Vagina (tissue), 2 donors: ENCODE measurements around the gene PPIA. TPM values are rescaled to one million over a fixed set of nuclear protein-coding genes. Genes with fewer than 3 reads are reported as not detected.

Source experiments
- DNase-seq, 2 donors: peaks; one replicate each; pipeline ENCODE4 v3.0.0-alpha.2; 2017; ENCODE audit errors: extremely low spot score in 2 of 2
- H3K27ac ChIP-seq: fragments of 200-600 bp; sonication (generic); one replicate; pipeline ENCODE4 v1.5.1; 2019
- H3K27me3 ChIP-seq: fragments of 200-600 bp; sonication (generic); one replicate; pipeline ENCODE4 v1.5.1; 2019
- H3K36me3 ChIP-seq, 2 donors: fragments of 200-600 bp; sonication (generic); one replicate each; pipeline ENCODE4 v1.5.1; 2017 to 2019
- H3K4me1 ChIP-seq: fragments of 200-600 bp; sonication (generic); one replicate; pipeline ENCODE4 v1.5.1; 2019
- H3K4me3 ChIP-seq, 2 donors: fragments of 200-600 bp; sonication (generic); 1 replicate in 1 of 2; 2 replicates in 1 of 2; pipeline ENCODE4 v1.5.1; 2016 to 2019
- H3K9me3 ChIP-seq: fragments of 200-600 bp; sonication (generic); one replicate; pipeline ENCODE4 v1.5.1; 2019
- POLR2A ChIP-seq, 2 donors: fragments of 450-650 bp; IDR thresholded peaks; one replicate each; pipeline ENCODE4 v1.6.1; 2017; ENCODE audit warnings: antibody characterized with exemption in 2 of 2, mild to moderate bottlenecking in 2 of 2, moderate library complexity in 2 of 2
- POLR2AphosphoS5 ChIP-seq, 2 donors: sonication (generic); formaldehyde crosslinking; IDR thresholded peaks; one replicate each; pipeline ENCODE4 v1.9.0; 2017; ENCODE audit warnings: antibody characterized with exemption in 2 of 2, mild to moderate bottlenecking in 2 of 2, low read depth in 1 of 2; ENCODE audit not compliant: insufficient read depth in 1 of 2
- intact Hi-C: fragments of 100-400 bp; cut with DNase I; formaldehyde crosslinking; loops from one replicate; pipeline ENCODE4 v1.15.1; 2023
- total RNA-seq: library from RNA; depleted of rRNA; stranded (reverse); fragments of >200 nt; gene quantifications from one replicate; pipeline ENCODE4 v1.2.3, GENCODE V29; 2016
- TF ChIP-seq, protein P1 (sequence below), 3 experiments: fragments of 450-650 bp in 2 of 3; fragments of 200-600 bp in 1 of 3; sonication (generic) in 1 of 3; IDR thresholded peaks; one replicate each; pipeline ENCODE4 v1.5.1; 2017 to 2019; ENCODE audit warnings: antibody characterized with exemption in 3 of 3, mild to moderate bottlenecking in 2 of 3, moderate library complexity in 2 of 3

The PPIA gene
- total RNA-seq, 1 donor from 2014 or later = 1,197 TPM

DNA sequence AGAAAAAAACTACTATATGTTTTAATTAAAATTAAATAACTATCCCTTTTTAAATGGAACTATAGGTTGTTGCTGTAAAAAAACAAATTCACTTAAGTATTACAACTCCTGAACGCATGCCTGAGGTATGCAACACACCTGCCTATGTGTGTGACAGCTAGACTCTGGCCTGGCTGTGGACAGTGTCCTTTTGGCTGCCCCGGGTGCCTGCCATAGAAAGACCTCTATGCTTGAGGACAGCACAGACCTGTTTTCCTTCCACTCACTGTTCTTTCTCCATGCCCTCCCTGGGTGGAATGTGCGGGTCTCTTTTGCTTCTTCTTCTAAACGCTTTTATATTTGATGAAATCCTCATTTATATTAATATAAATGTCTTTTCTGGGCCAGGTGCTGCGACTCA, 6.5 kb upstream of the PPIA start:
- H3K4me1 ChIP-seq = no peaks in the 10 kb centered on the region
- TF ChIP-seq POLR2AphosphoS5 (IDR thresholded peaks at IDR 0.05; ENCODE audit: insufficient read depth in 1 of 2, low read depth in 1 of 2) (no peak), POLR2A (IDR thresholded peaks at IDR 0.05) (no peak)
- TF ChIP-seq, protein P1, sequence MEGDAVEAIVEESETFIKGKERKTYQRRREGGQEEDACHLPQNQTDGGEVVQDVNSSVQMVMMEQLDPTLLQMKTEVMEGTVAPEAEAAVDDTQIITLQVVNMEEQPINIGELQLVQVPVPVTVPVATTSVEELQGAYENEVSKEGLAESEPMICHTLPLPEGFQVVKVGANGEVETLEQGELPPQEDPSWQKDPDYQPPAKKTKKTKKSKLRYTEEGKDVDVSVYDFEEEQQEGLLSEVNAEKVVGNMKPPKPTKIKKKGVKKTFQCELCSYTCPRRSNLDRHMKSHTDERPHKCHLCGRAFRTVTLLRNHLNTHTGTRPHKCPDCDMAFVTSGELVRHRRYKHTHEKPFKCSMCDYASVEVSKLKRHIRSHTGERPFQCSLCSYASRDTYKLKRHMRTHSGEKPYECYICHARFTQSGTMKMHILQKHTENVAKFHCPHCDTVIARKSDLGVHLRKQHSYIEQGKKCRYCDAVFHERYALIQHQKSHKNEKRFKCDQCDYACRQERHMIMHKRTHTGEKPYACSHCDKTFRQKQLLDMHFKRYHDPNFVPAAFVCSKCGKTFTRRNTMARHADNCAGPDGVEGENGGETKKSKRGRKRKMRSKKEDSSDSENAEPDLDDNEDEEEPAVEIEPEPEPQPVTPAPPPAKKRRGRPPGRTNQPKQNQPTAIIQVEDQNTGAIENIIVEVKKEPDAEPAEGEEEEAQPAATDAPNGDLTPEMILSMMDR (IDR thresholded peaks at IDR 0.05) = no peak
- intact Hi-C loops = no loop called here
- H3K36me3 ChIP-seq = no peaks in the 10 kb centered on the region
- DNase-seq = no peak
- no peak overlapping the region for H3K27ac ChIP-seq
- H3K27me3 ChIP-seq = no peaks in the 10 kb centered on the region
- H3K4me3 ChIP-seq = no peak overlapping the region
- no peaks in the 10 kb centered on the region for H3K9me3 ChIP-seq

DNA sequence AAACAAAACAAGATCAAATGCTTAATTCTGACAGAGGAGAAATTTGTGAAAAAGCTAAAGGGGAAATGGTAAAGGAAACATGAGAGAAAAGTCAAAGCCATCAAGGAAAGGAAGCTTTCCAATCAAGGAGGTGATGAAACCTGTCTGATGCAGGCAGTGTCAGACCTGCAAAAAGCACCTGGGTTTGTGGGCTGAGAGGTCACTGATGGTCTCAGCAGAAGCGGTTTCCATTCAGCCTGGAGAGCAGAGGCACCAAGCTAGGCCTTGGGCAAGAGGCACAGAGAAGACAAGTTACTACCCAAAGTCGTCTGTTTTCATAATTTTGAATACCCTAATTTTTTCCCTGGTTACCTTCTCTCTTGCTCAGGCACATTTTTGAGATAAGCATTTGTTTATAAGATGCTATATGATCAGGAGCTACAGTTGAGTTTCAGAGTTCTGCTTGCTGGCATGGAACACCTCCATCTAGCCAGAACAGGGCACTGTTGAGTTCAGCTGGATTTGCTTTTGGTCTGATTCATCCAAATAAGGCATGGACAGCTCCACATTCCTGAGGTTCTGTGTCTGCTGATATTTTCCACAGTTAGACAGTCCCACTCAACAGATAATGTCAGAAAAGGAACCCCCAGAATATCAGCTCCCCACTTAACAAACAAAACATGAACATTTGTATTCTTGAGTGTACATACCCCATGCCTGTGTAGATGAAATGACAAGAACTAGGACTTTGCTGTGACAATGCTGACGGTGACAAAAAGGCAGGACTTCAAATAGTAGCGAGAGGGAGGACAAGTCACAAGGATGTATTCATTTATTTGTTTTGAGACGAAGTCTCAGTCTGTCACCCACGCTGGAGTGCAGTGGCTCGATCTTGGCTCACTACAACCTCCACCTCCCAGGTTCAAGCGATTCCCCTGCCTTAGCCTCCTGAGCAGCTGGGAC, 4.9 kb upstream of the PPIA start:
- DNase-seq = no peak
- Histone ChIP-seq H3K9me3 (no peaks in the 10 kb centered on the region), H3K27ac (no peak overlapping the region), H3K4me3 (no peak overlapping the region), H3K27me3 (no peaks in the 10 kb centered on the region), H3K4me1 (peaks cover 5% of the 10 kb centered on the region), H3K36me3 (no peaks in the 10 kb centered on the region)
- TF ChIP-seq POLR2AphosphoS5 (IDR thresholded peaks at IDR 0.05; ENCODE audit: insufficient read depth in 1 of 2, low read depth in 1 of 2) = no peak
- TF ChIP-seq, protein P1 (IDR thresholded peaks at IDR 0.05) = no peak
- no peak for TF ChIP-seq POLR2A (IDR thresholded peaks at IDR 0.05)
- intact Hi-C loops = no loop called here

DNA sequence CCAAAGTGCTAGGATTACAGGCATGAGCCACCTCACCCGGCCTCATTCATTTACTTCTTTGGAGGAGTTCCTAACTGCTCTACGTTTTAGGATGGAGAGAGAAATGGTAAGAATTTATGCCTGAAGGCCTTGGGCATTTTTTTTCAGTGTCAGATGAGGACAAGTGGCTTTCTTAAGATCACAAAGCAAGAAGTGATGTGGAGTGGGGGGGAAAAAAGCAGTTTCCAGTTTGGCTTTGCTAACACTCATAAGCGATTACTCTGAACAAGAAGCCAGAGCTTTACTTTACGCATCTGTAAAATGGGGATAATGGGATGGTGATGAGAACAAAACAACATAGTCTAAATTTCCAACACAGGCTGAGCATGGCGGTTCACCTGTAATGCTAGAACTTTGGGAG, 2.6 kb upstream of the PPIA start:
- Histone ChIP-seq H3K27ac (no peak overlapping the region), H3K4me1 (peaks cover 20% of the 10 kb centered on the region), H3K36me3 (peaks cover 0 to 2% of the 10 kb centered on the region in 2 donors), H3K27me3 (no peaks in the 10 kb centered on the region), H3K4me3 (no peak overlapping the region), H3K9me3 (no peaks in the 10 kb centered on the region)
- no peak for DNase-seq
- intact Hi-C loops = no loop called here
- TF ChIP-seq POLR2A (IDR thresholded peaks at IDR 0.05) = no peak
- TF ChIP-seq, protein P1 (IDR thresholded peaks at IDR 0.05) = no peak
- TF ChIP-seq POLR2AphosphoS5 (IDR thresholded peaks at IDR 0.05; ENCODE audit: insufficient read depth in 1 of 2, low read depth in 1 of 2) = no peak

DNA sequence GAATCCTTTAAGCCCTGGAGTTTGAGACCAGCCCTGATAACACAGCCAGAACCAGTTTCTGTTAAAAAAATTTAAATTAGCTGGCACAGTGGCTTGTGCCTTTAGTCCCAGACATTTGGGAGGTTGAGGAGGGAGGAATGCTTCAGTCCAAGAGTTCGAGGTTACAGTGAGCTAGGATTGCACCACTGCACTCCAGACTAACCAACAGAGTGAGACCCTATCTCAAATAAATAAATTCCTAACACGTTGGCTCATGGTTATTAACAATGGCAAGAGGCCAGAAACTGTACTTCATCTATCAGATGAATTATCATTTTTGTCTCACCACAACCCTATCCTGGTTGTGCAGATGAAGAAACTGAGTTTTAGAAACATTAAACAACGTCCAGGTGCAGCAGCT, 2.1 kb upstream of the PPIA start:
- no peak for DNase-seq
- Histone ChIP-seq H3K9me3 (no peaks in the 10 kb centered on the region), H3K4me1 (peaks cover 24% of the 10 kb centered on the region), H3K36me3 (peaks cover 0 to 6% of the 10 kb centered on the region in 2 donors), H3K4me3 (no peak overlapping the region), H3K27ac (no peak overlapping the region), H3K27me3 (no peaks in the 10 kb centered on the region)
- intact Hi-C loops = no loop called here
- TF ChIP-seq POLR2A (IDR thresholded peaks at IDR 0.05) (no peak), POLR2AphosphoS5 (IDR thresholded peaks at IDR 0.05; ENCODE audit: insufficient read depth in 1 of 2, low read depth in 1 of 2) (no peak)
- TF ChIP-seq, protein P1 (IDR thresholded peaks at IDR 0.05) = no peak

DNA sequence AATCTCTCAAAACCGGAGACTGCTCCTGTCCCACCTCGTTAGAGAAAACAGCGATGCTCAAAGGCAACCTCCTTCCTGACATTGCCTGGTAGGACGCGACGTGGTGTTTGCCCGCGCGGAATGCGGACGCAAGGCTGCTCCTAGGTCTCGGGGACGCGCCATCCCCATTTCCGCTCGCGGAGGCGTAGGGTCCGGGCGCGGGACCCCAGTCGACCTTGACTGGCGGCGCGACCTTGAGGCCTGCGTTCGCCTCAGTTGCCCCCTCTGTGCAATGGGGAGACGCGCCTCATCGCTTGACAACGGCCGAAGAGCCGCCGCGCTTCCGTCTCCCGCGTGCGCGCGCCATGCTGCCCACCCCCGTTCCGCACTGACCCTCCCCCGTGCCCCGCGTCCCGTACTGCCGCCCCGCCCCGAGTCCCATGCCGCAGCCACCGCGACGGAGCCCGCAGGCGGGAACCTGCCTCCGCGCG, 412 bp upstream of the PPIA start:
- H3K4me1 ChIP-seq = peaks cover 33% of the 10 kb centered on the region
- peaks cover 0 to 23% of the 10 kb centered on the region in 2 donors for H3K36me3 ChIP-seq
- TF ChIP-seq POLR2A (IDR thresholded peaks at IDR 0.05) (no peak), POLR2AphosphoS5 (IDR thresholded peaks at IDR 0.05; ENCODE audit: insufficient read depth in 1 of 2, low read depth in 1 of 2) (no peak)
- TF ChIP-seq, protein P1 (IDR thresholded peaks at IDR 0.05) = no peak
- peak overlapping the region; percentile 98 for H3K27ac ChIP-seq
- DNase-seq = no peak
- intact Hi-C loops = loop anchor here (2.0 kb wide), 1 partner anchor 189 kb away; the partner anchor contains the start of gene OGDH
- no peaks in the 10 kb centered on the region for H3K9me3 ChIP-seq
- H3K4me3 ChIP-seq = peak overlapping the region; percentile 77 to 85
- no peaks in the 10 kb centered on the region for H3K27me3 ChIP-seq
